ENCODE measurements around the gene MLH1.

DNA sequence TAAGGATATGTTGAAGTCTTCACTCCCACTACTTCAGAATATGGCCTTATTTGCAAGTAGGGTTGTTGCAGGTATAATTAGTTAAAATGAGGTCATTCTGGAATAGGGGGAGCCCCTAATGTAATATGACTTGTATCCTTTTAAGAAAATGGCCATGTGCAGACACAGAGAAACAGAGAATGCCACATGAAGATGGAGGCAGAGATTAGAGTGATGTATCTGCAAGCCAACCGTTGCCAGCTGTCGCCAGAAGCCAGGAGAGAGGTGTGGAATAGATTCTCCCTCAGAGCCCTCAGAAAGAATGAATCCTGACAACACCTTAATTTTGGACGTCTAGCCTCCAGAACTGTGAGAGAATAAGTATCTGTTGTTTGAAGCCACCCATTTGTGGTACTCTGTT is 37.2 kb upstream of the MLH1 start:
- TF ChIP-seq, protein P1, sequence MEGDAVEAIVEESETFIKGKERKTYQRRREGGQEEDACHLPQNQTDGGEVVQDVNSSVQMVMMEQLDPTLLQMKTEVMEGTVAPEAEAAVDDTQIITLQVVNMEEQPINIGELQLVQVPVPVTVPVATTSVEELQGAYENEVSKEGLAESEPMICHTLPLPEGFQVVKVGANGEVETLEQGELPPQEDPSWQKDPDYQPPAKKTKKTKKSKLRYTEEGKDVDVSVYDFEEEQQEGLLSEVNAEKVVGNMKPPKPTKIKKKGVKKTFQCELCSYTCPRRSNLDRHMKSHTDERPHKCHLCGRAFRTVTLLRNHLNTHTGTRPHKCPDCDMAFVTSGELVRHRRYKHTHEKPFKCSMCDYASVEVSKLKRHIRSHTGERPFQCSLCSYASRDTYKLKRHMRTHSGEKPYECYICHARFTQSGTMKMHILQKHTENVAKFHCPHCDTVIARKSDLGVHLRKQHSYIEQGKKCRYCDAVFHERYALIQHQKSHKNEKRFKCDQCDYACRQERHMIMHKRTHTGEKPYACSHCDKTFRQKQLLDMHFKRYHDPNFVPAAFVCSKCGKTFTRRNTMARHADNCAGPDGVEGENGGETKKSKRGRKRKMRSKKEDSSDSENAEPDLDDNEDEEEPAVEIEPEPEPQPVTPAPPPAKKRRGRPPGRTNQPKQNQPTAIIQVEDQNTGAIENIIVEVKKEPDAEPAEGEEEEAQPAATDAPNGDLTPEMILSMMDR (IDR thresholded peaks at IDR 0.05): no peak
- TF ChIP-seq POLR2AphosphoS5 (IDR thresholded peaks at IDR 0.05) (no peak), POLR2A (IDR thresholded peaks at IDR 0.05; ENCODE audit: low read depth) (no peak), EP300 (IDR thresholded peaks at IDR 0.05) (no peak)
